ENCODE measurements around the gene SOAT2.

The SOAT2 gene

GRCh38 chr12:53131844-53132243 lies 28.6 kb downstream of the SOAT2 start:
- no peak overlapping the region for H3K27ac ChIP-seq
- H3K9ac ChIP-seq (ENCODE audit: insufficient read length), result no peak overlapping the region
- H3K36me3 ChIP-seq (ENCODE audit: insufficient read depth, low read length), result no peaks in the 10 kb centered on the region
- no peaks in the 10 kb centered on the region for H3K9me3 ChIP-seq (ENCODE audit: low read depth, low read length)
- DNase-seq (ENCODE audit: low read depth, low spot score), result no peak
- no peak overlapping the region for H3K4me3 ChIP-seq
- TF ChIP-seq FOXP2 (optimal IDR thresholded peaks at IDR 0.05; ENCODE audit: control extremely low read depth, extremely low read length, insufficient read depth) (no peak), POLR2AphosphoS5 (IDR thresholded peaks at IDR 0.05; ENCODE audit: borderline replicate concordance, low read depth, low read length) (no peak), EZH2 (IDR thresholded peaks at IDR 0.05) (no peak)

- no peak overlapping the region for H3K9ac ChIP-seq (ENCODE audit: insufficient read length)
- H3K9me3 ChIP-seq (ENCODE audit: low read depth, low read length), result no peaks in the 10 kb centered on the region
- no peak for DNase-seq (ENCODE audit: low read depth, low spot score)
- no peak for TF ChIP-seq EZH2 (IDR thresholded peaks at IDR 0.05)
- TF ChIP-seq FOXP2 (optimal IDR thresholded peaks at IDR 0.05; ENCODE audit: control extremely low read depth, extremely low read length, insufficient read depth), result no peak
- no peak for TF ChIP-seq POLR2AphosphoS5 (IDR thresholded peaks at IDR 0.05; ENCODE audit: borderline replicate concordance, low read depth, low read length)
- H3K4me3 ChIP-seq, result no peak overlapping the region
- H3K27ac ChIP-seq, result no peak overlapping the region
- no peaks in the 10 kb centered on the region for H3K36me3 ChIP-seq (ENCODE audit: insufficient read depth, low read length)
Measured at GRCh38 chr12:53133722-53134121, 30.4 kb downstream of the SOAT2 start.

DNA sequence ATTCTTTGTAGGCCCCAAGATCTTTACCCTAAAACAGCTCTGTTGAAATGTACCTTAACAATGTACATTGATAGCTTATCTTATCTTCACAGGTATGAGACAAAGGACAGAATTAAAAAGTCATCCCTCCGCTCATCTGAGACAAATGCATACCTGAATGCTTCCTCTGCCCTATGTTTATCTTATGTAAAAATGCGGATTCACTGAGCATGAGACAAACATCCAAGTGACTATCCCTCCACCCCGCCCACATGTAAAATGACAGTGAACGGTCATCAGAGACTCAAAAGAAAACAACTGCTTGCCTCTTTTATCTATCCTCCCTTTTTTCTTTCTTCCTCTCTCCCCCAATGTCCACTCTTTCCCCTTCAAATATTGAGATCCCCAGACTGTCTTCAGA lies 40.1 kb downstream of the SOAT2 start:
- Histone ChIP-seq H3K9ac (ENCODE audit: insufficient read length) (no peak overlapping the region), H3K9me3 (ENCODE audit: low read depth, low read length) (no peaks in the 10 kb centered on the region), H3K36me3 (ENCODE audit: insufficient read depth, low read length) (no peaks in the 10 kb centered on the region), H3K4me3 (no peak overlapping the region), H3K27ac (no peak overlapping the region)
- TF ChIP-seq POLR2AphosphoS5 (IDR thresholded peaks at IDR 0.05; ENCODE audit: borderline replicate concordance, low read depth, low read length), result no peak
- TF ChIP-seq FOXP2 (optimal IDR thresholded peaks at IDR 0.05; ENCODE audit: control extremely low read depth, extremely low read length, insufficient read depth), result no peak
- TF ChIP-seq EZH2 (IDR thresholded peaks at IDR 0.05), result no peak
- no peak for DNase-seq (ENCODE audit: low read depth, low spot score)

- no peak for DNase-seq (ENCODE audit: low read depth, low spot score)
- H3K9me3 ChIP-seq (ENCODE audit: low read depth, low read length), result no peaks in the 10 kb centered on the region
- H3K4me3 ChIP-seq, result no peak overlapping the region
- H3K36me3 ChIP-seq (ENCODE audit: insufficient read depth, low read length), result no peaks in the 10 kb centered on the region
- no peak overlapping the region for H3K9ac ChIP-seq (ENCODE audit: insufficient read length)
- H3K27ac ChIP-seq, result no peak overlapping the region
- no peak for TF ChIP-seq EZH2 (IDR thresholded peaks at IDR 0.05)
- no peak for TF ChIP-seq FOXP2 (optimal IDR thresholded peaks at IDR 0.05; ENCODE audit: control extremely low read depth, extremely low read length, insufficient read depth)
- no peak for TF ChIP-seq POLR2AphosphoS5 (IDR thresholded peaks at IDR 0.05; ENCODE audit: borderline replicate concordance, low read depth, low read length)
Measured at GRCh38 chr12:53145383-53146260, 42.3 kb downstream of the SOAT2 start.

GRCh38 chr12:53147181-53147580 lies 43.9 kb downstream of the SOAT2 start:
- Histone ChIP-seq H3K9me3 (ENCODE audit: low read depth, low read length) (no peaks in the 10 kb centered on the region), H3K9ac (ENCODE audit: insufficient read length) (no peak overlapping the region), H3K4me3 (no peak overlapping the region), H3K27ac (no peak overlapping the region), H3K36me3 (ENCODE audit: insufficient read depth, low read length) (no peaks in the 10 kb centered on the region)
- DNase-seq (ENCODE audit: low read depth, low spot score), result no peak
- no peak for TF ChIP-seq FOXP2 (optimal IDR thresholded peaks at IDR 0.05; ENCODE audit: control extremely low read depth, extremely low read length, insufficient read depth)
- no peak for TF ChIP-seq POLR2AphosphoS5 (IDR thresholded peaks at IDR 0.05; ENCODE audit: borderline replicate concordance, low read depth, low read length)
- no peak for TF ChIP-seq EZH2 (IDR thresholded peaks at IDR 0.05)

- TF ChIP-seq POLR2AphosphoS5 (IDR thresholded peaks at IDR 0.05; ENCODE audit: borderline replicate concordance, low read depth, low read length) (no peak), EZH2 (IDR thresholded peaks at IDR 0.05) (no peak), FOXP2 (optimal IDR thresholded peaks at IDR 0.05; ENCODE audit: control extremely low read depth, extremely low read length, insufficient read depth) (no peak)
- H3K36me3 ChIP-seq (ENCODE audit: insufficient read depth, low read length), result no peaks in the 10 kb centered on the region
- DNase-seq (ENCODE audit: low read depth, low spot score), result no peak
- no peak overlapping the region for H3K27ac ChIP-seq
- no peak overlapping the region for H3K9ac ChIP-seq (ENCODE audit: insufficient read length)
- no peaks in the 10 kb centered on the region for H3K9me3 ChIP-seq (ENCODE audit: low read depth, low read length)
- H3K4me3 ChIP-seq, result no peak overlapping the region
Measured at GRCh38 chr12:53147653-53148052, 44.4 kb downstream of the SOAT2 start.

DNA sequence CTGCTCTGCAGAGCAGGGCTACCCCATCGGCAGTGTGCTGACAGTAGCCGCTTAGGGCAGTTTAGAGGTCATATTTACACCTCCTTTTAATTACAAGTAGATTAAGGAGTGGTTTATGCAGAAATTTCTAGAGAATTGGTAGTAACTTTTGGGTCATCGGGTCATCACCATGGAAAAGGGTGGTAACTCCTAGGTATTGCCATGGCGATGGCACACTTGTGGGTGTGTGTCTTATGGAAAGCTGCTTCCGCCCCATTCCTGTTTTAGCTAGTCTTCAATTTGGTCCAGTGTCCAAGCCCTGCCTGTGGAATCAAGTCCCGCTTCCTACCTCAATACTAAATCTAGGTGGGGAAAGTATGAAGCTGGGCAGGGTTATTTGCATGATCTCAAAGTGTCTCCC lies 47.8 kb downstream of the SOAT2 start:
- Histone ChIP-seq H3K9ac (ENCODE audit: insufficient read length) (no peak overlapping the region), H3K27ac (no peak overlapping the region), H3K4me3 (no peak overlapping the region), H3K9me3 (ENCODE audit: low read depth, low read length) (no peaks in the 10 kb centered on the region), H3K36me3 (ENCODE audit: insufficient read depth, low read length) (no peaks in the 10 kb centered on the region)
- TF ChIP-seq FOXP2 (optimal IDR thresholded peaks at IDR 0.05; ENCODE audit: control extremely low read depth, extremely low read length, insufficient read depth), result no peak
- no peak for TF ChIP-seq POLR2AphosphoS5 (IDR thresholded peaks at IDR 0.05; ENCODE audit: borderline replicate concordance, low read depth, low read length)
- no peak for TF ChIP-seq EZH2 (IDR thresholded peaks at IDR 0.05)
- DNase-seq (ENCODE audit: low read depth, low spot score), result no peak

DNA sequence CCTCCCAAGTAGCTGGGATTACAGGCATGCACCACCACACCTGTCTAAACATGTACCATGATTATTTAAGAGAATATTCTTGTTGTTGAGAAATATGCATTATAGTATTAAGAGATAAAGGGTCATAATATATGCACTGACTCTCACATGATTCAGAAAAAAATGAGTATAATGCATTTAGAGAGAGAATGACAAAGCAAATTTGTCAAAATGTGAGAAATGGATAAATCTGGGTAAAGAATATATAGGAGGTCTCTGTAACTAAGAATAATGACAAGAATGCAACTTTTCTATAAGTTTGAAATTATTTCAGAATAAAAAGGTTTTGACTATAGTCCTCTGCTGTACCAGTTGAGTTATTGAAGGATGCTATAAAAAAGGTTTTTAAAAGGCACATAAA lies 49.1 kb downstream of the SOAT2 start:
- Histone ChIP-seq H3K9ac (ENCODE audit: insufficient read length) (no peak overlapping the region), H3K27ac (no peak overlapping the region), H3K9me3 (ENCODE audit: low read depth, low read length) (no peaks in the 10 kb centered on the region), H3K36me3 (ENCODE audit: insufficient read depth, low read length) (no peaks in the 10 kb centered on the region), H3K4me3 (no peak overlapping the region)
- no peak for TF ChIP-seq EZH2 (IDR thresholded peaks at IDR 0.05)
- TF ChIP-seq FOXP2 (optimal IDR thresholded peaks at IDR 0.05; ENCODE audit: control extremely low read depth, extremely low read length, insufficient read depth), result no peak
- TF ChIP-seq POLR2AphosphoS5 (IDR thresholded peaks at IDR 0.05; ENCODE audit: borderline replicate concordance, low read depth, low read length), result no peak
- no peak for DNase-seq (ENCODE audit: low read depth, low spot score)

All from SK-N-MC (cell line).